ENCODE data around the gene IPO11.

- TF ChIP-seq CTCF (IDR thresholded peaks at IDR 0.05 in 4 of 5, conservative IDR thresholded peaks at IDR 0.05 in 1 of 5) (no peak), POLR2A (IDR thresholded peaks at IDR 0.05) (no peak)
Observed at GRCh38 chr5:62376064-62376463, 36.5 kb upstream of the IPO11 start.
